HG03175 (cell line): ENCODE results near the gene QRICH2.
"Not testable (repeated sequence)": the region's sequence is repeated elsewhere in the genome, so short reads cannot be mapped to it uniquely, and the experiment has no call there.

Source experiments
- ATAC-seq: cut with Tn5 transposase; IDR thresholded peaks from one replicate; pipeline ENCODE4 v1.9.1; 2021; ENCODE audit warnings: mild to moderate bottlenecking, moderate library complexity; ENCODE audit not compliant: unreplicated experiment

Gene QRICH2

DNA sequence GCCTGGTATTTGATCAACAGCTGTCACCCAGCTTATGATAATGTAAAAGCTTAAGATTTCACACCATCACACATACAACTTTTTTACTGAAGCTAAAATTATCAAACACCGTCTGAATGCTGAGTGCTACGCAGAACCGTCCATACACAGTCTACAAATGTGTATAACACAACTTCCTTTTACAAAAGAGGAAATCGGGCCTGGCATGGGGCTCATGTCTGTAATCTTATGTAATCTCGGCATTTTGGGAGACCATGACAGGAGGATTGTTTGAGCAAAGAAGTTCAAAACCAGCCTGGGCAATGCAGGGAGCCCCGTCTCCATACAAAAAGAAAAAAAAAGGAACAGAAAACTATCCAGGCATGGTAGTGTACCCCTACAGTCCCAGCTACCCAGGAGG lies 19.6 kb upstream of the QRICH2 start:
- ATAC-seq: no peak

DNA sequence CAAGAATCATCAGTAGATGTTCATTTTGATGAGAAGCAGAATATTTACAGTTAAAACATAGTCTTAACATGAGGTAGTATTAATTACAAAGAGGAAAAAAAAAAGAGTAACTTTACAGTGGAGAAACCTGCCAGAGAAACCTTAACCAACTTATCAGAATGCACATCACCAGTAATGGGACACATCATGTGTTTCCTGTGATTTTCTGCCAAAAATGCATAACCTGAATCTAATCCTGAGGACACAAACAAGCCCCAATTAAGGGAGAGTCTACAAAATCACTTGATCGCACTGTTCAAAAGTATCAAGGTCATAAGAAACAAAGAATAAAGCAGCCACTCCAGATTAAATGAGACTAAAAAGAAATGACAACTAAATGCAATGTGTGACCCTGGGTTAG lies 18.2 kb upstream of the QRICH2 start:
- no peak for ATAC-seq

DNA sequence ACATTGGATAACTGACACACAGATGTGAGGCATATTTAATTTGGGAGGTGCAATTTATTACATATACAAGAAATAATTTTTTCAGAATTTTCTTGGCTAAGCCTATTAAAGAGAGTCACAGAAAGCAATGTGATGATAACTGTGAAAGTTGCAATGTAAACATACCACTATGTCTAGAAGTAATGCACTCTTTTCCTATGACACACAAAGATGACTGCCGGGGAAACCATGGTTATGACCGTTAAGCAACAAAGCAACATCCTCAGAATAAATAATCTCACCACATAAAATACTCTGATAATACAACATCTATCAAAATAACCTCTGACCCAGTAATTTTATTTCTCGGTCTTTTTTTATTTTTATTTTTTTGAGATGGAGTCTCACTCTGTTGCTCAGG lies 10.5 kb upstream of the QRICH2 start:
- ATAC-seq: no peak

DNA sequence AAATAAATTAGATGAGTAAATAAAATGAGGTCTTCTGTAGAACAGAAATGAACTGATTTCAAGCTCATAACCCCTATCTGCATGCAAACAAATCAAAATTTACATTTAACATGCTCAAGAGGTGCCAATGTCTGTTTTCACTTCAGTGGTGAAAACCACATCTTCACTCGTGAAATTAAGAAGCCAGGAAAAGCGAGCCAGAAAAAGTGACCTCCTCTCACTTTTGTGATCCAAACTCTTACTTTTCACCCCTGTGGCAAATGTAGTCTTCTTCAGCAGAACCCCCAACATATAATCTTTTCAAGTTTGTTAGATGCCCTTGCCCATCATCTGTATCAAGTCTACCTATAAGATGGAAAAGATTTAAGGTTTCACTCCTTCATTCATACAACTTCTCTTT lies 9.5 kb upstream of the QRICH2 start:
- no peak for ATAC-seq

DNA sequence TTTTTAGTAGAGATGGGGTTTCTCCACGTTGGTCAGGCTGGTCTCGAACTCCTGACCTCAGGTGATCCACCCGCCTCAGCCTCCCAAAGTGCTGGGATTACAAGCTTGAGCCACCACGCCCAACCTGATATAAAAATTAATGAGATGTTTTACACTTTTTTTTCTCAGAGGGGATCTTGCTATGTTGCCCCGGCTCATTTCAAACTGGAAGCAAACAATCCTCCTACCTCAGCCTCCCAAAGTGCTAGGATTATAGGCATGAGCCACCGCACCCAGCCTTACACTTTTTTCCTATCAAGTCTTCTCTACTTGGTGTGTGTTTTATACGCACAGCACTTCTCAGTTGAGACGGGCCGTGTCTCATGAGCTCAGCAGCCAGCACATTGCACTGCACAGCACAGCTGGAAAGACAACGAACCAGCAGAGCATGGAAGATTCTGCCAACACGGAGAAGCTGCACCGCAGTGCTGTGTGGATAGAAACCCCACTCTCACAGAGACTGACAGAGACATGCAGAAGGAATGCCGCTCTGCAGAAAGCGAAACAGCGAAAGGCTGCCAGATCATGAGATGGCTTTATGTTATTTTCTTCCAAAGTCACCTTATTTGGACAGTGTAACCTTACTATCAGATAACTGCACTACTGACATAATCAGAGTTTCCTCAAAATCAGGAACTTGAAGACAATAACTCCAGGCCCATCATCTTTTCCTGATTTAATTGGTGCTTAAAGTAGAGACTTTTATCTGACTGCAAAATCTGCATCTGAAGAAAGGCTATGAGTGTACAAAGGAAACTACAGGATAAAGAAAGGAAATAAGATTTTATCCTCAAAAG lies 6.5 kb upstream of the QRICH2 start:
- ATAC-seq: no peak

DNA sequence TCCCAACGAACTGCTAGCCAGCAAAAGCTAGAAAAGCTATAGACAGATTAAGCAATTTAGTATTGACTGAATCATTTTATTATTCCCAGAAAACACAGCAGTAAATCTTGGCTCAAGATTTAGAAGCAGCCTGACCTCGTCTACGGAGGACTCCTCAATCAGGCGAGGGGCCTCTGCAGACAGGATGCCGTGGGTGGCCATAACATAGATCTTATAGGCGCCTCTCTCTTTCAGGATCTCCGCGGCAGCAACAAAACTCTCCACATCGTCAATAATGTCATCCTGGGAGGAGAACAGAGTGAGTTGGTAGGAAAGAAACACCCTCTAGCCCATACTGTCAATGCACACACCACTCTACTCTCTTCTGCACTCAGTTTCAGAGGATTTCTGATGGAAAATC lies 4.7 kb upstream of the QRICH2 start:
- ATAC-seq: no peak

DNA sequence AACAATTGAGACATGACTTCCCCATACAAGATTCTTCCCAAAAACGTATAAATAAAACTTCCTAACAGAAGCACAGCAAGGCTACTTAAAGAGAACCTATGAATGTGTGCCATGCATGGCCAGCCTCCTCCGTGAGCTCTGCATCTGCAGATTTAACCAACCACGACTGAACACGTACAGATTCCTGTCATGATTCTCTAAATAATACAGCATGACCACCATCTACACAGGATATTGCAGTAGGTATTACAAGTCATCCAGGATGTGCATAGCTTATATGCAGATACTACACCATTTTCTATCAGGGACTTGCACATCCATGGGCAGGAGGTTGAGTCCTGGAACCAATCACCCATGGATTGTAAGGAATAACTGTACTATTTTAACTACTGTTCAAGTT lies 1.4 kb upstream of the QRICH2 start:
- ATAC-seq: no peak

DNA sequence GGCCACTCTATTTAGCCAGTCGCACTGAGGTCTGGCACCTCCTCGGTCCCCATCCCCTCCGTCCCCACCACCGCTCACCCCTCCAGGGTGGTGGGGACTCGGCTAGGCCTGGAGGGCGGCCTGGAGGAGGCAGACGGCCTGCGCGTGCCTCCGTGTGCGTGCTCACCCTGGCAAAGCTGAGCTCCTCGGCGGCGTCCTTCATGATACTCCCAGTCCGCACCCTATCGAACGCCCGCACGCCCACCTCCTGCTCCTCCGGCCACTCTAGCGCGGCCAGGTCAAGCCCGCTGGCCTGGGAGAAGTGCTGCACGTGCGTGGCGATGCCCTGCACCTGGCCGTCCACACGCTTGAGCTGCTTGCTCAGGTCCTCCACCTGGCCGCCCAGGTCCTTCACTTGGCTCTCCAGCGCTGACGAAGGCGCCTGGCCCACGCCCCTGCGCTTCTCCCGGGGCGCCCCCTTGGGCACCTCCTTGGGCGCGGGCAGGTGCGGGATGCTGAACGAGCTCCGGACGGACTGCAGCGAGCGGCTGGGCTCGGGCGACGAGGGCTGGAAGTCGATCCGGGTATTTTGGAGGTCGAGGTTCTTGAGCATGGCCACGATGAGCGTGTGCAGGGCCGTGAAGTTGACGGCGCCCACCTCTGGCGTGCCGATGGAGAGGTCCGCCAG lies 644 bp downstream of the QRICH2 start:
- ATAC-seq: no peak

DNA sequence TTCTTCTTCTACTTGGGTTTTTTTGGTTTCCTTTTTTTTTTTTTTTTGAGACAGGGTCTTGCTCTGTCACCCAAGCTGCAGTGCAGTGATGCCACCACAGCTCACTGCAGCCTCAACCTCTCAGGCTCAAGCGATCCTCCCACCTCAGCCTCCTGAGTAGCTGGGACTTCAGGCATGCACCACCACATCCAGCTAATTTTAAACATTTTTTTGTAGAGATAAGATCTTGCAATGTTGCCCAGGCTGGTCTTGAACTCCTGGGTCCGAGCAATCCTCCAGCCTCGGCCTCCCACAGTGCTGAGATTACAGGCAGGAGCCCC lies 3.0 kb downstream of the QRICH2 start:
- ATAC-seq: not testable (repeated sequence)

DNA sequence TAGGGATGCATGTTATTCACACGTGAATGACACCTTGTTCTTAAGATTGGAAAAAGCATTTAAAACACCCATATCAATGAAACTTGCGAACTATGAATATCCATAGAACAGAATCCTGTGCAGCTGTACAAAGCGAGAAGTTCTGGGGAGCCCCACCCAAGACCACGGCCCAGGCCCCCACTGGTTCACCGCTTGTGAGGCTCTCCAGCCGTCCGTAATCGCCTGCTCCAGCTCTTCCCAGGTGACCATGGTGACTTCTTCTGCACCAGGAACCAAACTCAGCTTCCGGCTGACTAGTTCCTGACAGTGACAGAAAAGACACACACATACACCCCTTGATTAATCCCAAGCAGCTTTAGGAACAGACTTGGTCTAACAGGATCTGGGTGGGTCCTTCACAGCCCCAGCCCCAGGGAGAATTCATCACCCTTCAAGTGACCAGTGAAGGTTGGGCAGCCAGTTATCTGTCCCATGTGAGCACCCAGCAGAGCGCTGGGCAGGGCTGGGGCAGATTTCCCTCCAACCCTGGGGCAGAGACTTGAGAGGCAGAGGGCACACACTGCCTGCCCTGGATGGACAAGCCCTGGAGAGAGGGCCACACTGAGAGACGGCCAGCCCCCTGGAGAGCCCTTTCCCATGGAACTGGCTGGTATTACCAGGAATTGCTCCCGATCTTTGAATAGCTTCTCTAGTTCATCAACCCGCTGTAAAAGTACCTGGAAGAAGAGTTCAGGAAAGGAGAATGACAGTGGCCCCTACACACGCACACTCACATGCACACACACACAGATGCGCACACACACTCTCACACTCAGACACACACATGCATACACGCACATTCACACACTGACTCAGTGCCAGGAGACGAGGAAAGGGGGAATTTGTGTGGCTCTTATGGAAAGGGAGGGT lies 3.6 kb downstream of the QRICH2 start:
- no peak for ATAC-seq

DNA sequence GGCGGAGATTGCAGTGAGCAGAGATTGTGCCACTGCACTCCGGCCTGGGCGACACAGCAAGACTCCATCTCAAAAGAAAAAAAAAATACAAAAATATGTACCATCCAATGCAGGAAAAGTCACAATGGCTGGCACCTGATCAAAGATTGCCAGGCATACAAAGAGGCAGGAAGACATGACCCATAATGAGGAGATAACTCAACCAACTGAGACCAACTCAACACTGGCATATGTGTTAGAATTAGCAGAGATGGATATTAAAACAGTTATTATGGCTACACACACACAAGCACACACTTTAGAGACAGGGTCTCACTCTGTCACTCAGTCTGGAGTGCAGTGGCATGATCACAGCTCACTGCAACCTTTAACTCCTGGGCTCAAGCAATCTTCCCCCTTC lies 10.6 kb downstream of the QRICH2 start:
- no peak for ATAC-seq

DNA sequence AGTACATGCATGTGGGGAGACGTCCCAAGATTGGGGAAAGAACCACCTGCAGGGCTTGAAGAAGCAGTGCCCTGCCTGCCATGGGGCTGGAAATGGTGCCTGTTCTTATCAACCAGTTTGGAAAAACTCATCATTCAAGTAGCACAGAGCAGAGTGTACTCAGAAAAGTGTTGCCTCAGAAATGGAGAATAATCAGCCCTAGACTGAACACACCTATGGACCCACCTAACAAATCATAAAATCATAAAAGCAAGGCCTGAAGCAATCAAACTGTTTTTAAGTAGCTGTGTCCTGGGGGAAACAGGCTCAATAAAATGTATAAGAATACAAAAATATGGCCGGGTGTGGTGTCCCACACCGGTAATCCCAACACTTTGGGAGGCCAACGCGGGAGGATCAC lies 11.2 kb downstream of the QRICH2 start:
- ATAC-seq: no peak

DNA sequence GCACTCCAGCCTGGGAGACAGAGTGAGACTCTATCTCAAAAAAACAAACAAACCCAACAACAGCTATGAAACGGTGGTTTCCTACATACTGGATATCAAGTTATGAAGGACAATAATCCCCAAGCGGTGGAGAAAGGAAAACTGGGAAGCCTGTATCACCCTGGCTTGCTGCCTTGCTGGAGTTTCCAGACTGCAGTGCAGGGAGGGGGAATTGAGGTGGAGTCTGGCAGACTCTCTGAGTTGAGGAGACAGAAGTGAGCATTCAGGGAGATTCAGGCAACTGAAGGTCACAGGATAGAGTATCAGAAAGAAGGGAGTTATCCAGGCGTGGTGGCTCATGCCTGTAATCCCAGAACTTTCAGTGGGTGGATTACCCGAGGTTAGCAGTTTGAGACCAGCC lies 11.9 kb downstream of the QRICH2 start:
- no peak for ATAC-seq

DNA sequence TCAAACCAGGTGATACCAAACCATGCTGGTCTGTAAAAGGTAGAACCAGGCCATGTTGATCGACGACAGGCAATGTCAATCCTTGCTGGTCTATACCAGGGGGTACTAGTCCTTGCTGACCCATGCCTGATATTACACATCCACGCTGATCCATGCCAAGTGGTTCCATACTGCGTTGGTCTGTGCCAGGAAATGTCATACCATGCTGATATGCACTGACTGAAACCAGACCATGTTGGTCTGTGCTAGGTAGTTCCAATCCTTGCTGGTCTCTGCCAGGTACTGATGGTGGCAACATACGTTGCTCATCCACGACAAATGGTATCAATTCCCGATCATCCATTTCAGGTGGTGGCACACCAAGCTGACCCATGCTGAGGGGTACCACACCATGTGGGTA lies 15.0 kb downstream of the QRICH2 start:
- no peak for ATAC-seq

DNA sequence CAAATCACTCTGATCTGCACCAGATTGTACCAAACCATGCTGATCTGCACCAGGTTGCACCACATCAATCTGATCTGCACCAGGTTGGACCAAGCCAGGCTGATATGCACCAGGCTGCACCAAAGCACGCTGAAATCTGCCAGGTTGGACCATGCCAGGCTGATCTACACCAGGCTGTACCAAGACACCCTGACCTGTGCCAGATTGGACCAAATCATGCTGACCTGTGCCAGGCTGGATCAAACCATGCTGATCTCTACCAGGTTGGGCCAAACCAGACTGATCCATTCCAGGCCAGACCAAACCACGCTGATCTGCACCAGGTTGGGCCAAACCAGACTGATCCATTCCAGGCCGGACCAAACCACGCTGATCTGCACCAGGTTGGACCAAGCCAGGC lies 15.5 kb downstream of the QRICH2 start:
- ATAC-seq: no peak

DNA sequence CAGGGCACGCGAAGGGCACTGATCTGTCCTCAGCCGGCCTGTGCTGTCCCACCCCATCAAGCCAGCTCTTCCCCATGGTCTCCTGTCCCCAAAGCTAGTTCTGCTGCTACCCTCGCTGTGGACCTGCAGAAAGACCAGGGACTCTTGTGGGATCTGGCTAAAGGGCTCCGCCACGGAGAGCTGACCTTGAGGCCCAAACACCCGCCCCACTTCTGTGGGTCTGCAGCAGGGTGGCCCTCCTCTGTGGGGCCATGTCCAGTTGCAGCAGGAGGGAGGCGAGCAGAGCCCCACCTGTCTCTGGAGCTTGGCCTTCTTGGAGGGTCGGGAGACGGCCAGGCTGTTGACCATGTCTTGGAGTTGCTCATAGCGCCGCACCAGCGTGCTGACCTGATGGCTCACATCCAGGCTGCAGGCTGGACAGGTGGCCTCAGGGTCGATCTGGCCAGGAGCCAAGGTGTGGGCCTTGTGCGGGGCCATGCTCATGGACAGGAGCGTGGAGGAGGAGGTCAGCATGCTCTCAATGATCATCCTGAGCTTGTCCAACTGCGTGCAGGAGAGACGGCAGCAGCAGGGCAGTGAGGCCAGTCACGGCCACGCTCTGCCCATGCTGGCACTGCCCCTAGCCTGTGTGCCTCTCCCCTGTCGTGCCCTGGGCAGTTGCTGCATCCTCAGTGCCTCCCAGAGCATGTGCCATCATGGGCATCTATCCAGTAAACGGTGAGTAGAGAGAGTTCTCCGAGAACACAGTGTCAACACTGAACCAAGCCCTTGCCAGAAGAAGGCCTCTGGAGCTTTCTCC lies 26.3 kb downstream of the QRICH2 start:
- no peak for ATAC-seq

DNA sequence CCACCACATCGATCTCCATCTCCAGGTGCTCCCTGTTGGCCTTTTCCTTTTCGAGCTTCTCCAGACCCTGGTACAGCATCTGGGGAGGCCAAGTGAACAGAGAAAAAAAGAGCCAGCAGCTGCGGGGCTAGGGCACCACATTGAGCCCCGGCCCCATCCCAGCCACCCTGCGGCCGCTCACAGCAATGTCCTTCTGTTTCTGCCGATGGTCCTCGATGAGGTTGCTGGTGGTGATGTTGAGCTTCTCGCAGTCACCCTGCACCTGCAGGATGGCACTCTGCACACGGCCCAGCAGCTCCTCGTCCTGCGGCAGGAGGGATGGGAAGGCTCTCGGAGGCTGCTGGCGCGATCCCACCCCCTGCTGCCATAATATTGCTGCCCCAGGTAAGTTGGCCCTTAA lies 27.4 kb downstream of the QRICH2 start:
- no peak for ATAC-seq

DNA sequence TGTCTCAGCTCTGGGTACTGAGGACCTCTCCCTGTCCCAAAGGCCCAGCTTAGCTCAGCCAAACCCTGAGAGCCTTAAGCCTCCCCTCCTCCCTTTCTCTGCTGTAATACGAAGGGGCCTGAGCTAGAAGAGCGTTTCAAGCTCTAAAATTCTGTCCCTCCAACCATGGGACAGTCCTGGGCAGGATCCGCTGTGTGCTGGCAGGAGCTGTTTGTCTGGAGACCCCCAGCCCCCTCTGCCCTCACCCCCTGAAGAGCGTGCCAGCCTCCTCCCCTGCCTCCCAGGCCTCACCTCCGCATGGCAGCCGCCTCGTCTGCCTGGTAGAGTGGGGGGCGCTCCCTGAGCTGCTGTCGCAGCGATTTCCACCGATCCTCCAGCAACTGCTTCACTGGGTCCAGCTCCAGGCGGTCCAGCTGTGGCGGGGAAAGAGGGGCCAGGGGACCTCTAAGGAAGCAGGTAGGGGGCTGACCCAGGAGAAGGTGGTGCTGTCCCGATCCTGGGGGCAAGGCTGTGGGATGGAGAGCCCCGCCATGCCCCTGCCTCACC lies 28.3 kb downstream of the QRICH2 start:
- no peak for ATAC-seq

DNA sequence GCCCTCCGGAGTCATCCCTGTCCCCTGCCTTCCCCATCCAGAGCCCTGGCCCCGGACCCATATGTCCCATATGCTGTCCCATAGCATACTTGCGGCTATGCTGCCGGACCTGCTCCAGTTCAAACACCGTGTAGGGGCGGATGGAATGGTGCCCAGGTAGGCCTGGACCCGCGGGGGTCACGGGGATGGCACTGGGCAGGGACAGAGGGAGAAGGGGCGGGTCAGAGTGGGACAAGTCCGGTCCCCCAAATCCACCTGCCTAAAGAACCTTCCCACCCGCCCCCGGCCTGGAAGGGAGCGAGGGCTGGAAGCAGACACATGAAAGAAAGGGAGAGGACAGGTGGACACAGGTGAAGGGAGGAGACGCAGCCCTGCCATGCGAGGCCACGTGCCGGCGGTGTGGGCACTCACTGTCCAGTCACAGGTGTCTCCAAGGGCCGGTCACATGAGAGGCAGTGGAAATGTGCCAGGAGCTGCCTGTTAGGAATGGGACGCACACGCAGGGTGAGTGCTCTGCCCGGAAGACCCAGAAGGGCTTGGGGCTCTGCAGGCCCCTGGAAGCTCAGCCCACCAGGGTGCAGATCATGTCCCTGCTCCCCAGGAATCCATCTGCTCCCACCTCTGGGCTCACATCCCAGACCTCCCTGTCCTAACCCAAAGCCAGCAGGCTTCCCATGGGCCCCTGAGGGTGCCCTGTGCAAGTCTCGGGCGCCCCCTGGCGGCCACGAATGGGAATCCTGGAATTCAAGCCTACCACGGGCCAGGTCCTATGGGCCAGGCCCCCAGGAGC lies 28.9 kb downstream of the QRICH2 start:
- ATAC-seq: peak; percentile 70
